NCI-H146 treated with DMSO at 0.1 percent for 48 hours (cell line): ENCODE results near the gene SMLR1.

Experiments used
- DNase-seq: peaks from one replicate; lab custom pipeline; 2025; ENCODE audit not compliant: unreplicated experiment; lab: John Stamatoyannopoulos, UW

SMLR1 gene

DNA sequence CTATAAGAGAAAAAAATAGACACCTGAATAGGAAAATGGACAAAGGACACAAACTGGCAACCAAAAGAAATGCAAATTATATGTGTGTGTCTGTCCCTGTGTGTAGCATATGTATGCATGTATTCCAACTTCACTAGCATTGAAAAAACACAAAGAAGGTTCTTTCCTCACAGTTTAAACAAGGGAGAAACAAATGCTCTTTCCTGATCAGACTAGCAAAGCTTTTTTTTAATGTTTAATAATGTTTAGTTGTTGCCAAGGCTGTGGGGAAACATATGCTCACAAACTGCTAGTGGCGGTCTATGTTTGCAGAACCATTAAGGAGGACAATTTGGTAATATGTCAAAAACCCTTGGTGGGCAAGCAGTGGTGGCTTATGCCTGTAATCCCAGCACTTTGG lies 22.4 kb downstream of the SMLR1 start:
- DNase-seq: peak; percentile 10

DNA sequence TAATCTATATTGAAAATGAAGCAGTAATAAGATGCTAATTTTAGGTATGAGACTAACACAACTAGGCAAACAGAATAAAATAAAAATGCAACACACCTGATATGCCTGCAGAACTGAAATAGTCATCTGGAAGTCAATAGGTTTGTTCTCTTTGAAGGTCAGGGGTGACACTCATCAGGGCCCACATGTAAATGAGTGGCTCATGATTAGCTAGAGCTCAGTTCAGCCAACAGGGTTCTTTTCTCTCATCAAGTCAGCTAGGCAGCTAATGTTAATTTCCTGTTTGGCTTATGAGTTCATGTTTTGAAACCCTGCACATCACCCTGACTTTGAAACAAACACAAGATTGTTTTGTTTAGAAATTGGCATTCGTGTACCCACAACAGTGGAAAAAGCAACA lies 23.8 kb downstream of the SMLR1 start:
- no peak for DNase-seq

- DNase-seq: no peak
These were observed 25.8 kb downstream of the SMLR1 start for GRCh38 chr6:130852844-130853554.

DNA sequence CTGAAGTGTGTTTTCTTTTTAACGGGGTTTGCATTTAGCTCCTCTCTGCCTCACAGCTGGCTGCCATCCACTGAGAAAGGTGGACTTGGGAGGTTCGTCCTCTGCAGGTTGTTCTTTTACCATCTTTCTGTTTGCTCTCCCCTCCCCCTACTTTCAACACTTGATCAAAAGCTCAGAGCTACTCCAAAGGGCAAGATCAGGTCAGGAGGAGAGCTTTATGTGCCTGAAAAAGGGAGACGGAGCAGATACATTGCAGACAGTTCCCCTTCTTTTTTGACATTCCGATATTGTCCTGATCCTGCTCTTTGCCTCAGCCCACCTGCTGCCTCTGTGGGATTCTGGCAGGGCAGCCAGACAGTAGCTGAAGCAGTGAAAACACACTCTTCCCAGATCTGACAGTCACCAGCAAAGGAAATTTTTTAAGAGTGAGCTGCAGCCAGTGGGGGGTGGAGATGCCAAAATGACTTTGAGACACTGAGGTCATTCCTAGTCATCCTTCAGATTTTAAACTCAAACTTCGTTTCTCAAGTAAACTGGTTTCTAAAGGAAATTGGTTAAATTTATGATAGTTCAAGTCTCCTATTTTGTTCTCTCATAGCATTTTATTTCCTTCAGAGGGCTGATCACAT lies 26.5 kb downstream of the SMLR1 start:
- no peak for DNase-seq

GRCh38 chr6:130858054-130858453 lies 30.8 kb downstream of the SMLR1 start:
- no peak for DNase-seq

GRCh38 chr6:130858498-130859160 lies 31.4 kb downstream of the SMLR1 start:
- no peak for DNase-seq

DNA sequence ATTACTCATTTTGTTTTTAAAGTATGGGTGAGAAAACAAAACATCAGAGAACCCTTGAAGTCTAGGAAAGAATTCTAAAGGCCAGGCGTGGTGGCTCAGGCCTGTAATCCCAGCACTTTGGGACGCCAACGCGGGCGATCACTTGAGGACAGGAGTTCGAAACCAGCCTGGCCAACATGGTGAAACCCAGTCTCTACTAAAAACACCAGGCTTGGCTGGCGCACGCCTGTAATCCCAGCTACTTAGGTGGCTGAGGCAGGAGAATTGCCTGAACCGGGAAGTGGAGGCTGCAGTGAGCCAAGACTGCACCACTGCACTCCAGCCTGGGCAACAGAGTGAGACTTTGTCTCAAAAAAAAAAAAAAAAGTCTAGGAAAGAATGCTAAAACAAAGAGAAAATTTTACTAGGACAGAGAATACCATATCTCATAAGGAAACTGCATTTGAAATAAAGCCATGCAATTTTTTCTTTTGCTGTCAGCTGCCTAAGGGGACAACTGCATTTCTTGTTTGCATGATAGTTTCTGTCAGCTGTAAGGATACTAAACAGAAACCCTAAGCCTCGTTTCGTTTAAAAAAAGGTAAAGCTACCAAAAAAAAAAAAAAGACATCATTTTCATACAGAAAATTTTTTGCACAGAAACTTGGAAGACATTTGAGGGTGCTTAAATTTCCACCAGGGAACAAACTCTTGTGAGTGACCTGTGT lies 32.1 kb downstream of the SMLR1 start:
- DNase-seq: no peak

- DNase-seq: no peak
These were observed 35.2 kb downstream of the SMLR1 start for GRCh38 chr6:130862370-130862769.

GRCh38 chr6:130863415-130864230 lies 36.4 kb downstream of the SMLR1 start:
- DNase-seq: no peak

DNA sequence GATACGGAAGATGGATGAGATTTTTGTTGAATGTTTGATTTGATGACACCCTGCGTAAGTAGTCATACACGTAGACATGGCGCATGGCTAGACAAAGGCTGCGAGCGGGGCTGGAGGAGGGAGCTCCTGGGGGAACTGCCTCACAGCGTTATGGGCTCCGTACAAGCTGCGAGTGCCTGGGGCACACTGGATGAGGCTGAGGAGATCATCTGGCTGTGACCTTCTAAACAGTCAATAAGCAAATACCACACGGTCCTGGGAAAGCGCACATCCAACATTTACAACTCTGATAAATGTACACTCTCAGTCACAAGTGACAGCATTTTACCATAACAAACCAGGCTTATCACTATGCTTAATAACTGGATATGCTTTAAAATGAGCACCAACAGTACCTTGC lies 37.1 kb downstream of the SMLR1 start:
- no peak for DNase-seq

DNA sequence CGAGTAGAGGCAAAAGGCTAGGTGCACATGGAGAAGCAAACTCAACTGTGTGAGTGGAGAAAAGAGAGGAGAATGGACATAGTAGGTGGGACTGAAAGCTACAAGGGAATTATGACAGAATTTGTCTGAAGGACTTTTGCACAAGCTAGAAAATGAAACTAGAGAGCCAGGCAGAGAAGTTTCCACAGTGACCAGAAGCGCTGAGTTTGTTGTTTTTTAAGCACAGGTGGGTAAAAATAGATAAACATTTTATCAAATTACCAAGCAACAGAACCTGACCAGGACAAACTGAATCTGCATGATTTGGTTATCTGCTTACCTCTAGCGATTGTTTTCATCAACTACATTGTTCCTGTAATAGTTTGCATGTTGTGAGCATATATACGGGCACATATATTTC lies 38.6 kb downstream of the SMLR1 start:
- DNase-seq: no peak

DNA sequence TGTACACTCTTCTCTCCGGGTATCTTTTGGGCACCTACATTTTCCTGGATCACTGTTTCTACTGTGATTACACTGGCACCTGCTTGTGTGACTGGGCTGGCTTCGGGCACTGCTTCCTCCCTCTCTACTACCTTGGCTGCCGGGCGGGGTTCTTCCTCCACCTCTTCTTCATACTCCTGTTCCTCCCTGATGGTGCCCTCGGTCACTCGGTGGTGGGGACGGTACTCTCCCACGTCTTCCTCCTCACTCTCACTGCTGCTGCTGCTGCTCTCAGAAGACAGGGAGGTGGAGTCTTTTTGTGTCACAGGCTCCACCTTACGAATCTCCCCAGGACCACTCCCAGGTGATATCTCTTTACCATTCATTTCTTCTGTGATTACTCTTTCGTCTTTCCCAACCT lies 42.5 kb downstream of the SMLR1 start:
- DNase-seq: no peak

- DNase-seq: no peak
These were observed 43.1 kb downstream of the SMLR1 start for GRCh38 chr6:130870179-130870880.

DNA sequence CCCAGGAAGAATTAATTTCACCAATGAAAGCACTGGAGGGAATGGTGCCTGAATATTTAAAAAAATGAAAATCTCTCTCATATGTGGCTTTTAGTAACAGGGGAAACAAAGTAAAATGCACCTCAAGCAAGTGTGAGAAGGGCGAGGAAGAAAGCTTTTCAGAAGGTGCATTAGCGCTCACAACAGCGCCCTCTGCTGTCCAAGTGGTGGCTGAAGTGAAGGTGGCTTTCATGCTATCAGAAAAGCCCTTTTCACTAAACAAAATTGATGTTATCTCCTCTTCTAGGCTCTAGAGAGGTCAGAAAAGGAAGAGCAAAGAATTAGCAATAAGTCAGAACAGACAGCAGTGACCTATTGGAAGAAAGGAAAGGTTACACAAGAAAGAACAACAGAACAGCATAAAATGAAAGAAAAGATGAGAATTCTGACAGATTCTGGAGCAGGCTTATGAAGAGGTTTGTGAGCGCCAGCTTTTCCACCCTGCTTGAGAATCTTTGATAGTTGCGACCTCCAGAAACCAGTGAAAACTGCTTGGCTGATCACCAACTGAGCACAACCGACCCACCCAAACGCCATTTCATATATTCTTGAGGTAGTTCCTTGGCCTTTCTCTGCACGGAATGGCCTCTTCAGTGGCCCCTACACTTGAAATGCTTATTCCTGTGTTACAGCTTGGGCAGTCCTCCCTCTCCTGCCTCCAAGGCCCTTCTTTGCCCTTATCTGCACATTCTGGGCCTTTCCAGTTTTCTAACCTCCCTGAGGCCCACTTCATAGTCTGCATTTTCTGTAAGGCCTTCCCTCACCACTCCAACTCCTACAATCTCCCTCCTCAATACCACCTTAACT lies 45.3 kb downstream of the SMLR1 start:
- DNase-seq: peak; percentile 10

- DNase-seq: no peak
These were observed 46.5 kb downstream of the SMLR1 start for GRCh38 chr6:130873746-130874145.

GRCh38 chr6:130879826-130880225 lies 52.6 kb downstream of the SMLR1 start:
- DNase-seq: no peak

DNA sequence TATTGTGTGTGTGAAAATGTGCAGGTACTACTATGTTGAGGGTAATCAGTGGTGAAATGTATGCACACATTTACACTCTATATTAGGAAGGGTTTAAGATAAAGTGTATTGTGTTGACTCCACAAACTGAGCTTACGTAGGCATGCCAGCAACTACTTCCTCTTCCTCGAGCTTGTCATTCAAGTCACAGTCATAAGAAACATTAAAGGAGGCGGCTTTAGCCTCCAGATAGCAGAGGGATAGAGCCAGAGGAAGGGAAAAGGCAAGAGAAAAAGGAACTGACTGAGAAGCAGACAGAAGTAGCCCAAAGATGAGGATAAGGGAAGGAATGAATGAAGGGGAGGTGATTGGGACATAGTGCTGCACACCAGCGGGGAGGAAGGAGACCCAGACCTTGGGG lies 55.2 kb downstream of the SMLR1 start:
- no peak for DNase-seq

GRCh38 chr6:130885392-130886192 lies 58.4 kb downstream of the SMLR1 start:
- DNase-seq: peak; percentile 72
